HG02678 (cell line): ENCODE measurements around the gene TMEM14A.

ENCODE experiments used
- ATAC-seq: cut with Tn5 transposase; IDR thresholded peaks from one replicate; pipeline ENCODE4 v1.9.1; 2021; ENCODE audit warnings: mild to moderate bottlenecking, moderate library complexity; ENCODE audit not compliant: unreplicated experiment

TMEM14A gene, protein sequence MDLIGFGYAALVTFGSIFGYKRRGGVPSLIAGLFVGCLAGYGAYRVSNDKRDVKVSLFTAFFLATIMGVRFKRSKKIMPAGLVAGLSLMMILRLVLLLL

DNA sequence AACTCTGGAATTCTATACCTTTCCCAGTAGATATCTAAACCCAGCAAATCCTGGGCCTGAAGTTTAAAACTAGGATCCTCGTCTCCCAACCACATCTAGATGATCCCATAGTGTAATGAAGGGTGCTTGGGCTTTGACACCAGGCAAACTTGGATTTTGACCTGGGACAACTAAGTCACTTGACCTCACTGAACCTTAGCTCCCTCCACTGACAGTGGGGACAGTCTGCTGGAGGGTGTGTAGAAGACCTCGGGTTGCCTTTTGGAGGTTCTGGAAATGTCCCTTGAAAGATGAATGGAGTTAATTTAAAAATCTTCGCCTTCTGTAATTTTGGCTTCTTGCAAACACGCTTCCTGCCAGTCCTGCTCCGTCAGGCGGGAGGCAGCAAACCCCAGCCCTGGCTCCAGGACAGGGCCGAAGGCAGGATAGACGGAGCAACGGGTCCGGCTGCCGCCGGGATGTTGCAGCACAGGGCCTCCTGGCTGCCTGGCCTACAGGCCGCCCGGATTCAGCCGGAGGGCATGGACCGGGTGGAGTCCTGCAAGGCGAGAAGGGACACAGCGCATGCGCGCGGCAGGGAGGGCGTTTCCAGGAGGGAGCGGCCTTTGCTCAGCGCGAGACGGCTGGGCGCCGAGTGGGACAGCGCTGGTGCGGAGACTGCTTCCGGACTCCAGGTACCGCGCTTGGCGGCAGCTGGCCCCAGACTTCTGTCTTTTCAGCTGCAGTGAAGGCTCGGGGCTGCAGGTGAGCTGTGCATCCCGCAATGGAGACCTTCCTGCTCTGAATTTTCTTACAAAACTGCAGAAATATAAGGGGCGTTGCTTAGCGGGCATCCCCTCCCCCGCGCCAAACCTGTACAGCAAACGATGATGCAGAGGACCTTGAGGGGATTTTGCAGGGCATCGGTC, at the start of gene TMEM14A:
TSS of gene TMEM14A (plus strand) at position 612 of the 908 bp plus-strand sequence. CDS start 5,990 bp downstream, outside the sequence.
- ATAC-seq, result peak; percentile 98

DNA sequence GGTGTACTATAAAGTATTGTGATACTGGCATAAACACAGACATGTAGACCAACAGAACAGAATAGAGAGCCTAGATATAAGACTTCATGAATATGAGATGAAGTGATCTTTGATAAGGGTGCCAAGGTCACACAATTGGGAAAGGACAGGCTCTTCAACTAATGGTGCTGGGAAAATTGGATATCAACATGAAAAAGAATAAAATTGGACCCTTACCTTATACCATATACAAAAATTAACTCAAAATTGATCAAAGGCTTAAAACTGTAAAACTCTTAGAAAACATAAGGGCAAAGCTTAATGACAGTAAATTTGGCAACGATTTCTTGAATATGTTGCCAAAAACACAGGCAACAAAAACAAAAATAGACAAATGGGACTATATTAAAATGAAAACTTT, 49.3 kb upstream of the TMEM14A start:
- no peak for ATAC-seq

DNA sequence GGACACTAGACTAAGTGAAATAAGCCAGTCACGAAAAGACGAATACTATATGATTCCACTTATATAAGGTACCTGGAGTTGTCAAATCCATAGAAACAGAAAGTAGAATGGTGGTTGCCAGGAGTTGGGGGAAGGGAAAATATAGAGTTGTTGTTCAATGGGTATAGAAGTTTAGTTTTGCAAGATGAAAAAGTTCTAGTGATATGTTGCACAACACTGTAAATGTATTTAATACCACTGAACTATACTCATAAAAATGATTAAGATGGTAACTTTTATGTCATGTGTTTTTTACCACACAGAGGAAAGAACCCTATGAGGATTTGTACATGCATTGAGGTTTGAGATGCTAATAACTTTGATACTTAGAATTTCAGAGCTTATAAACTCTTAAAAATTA, 48.1 kb upstream of the TMEM14A start:
- ATAC-seq, result no peak

DNA sequence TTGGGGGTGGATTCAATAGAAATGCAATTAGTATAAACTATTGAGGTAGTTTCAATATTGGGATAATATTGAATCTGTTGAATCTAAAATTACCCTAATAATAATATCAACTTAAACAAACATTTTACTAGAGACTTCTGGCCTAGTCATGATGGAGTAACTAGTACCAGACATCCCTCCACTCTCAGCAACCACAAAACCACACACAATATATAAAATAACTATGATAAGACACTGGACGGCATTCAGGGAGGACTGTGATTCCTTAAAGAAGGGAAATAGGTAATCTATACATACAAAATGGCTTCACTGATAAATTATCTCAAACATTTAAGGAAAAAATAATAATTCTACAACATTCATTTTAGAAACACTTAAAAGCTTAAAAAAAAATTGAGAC, 38.9 kb upstream of the TMEM14A start:
- no peak for ATAC-seq

DNA sequence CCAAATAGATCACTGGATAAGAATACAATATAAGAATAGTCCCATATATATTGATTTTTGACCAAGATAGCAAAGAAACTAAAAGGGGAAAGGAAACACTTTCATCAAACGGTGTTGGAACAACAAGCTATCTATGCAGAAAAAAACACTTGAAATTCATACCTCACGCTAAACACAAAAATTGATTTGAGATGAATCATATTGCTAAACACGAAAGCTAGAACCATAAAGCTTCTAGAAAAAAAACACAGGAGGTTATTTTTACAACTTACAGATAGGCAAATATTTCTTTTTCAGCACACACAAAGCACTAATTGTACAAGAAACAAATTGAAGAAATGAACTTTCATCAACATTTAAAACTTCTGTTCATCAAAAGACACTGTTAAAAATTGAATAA, 36.7 kb upstream of the TMEM14A start:
- ATAC-seq, result no peak

DNA sequence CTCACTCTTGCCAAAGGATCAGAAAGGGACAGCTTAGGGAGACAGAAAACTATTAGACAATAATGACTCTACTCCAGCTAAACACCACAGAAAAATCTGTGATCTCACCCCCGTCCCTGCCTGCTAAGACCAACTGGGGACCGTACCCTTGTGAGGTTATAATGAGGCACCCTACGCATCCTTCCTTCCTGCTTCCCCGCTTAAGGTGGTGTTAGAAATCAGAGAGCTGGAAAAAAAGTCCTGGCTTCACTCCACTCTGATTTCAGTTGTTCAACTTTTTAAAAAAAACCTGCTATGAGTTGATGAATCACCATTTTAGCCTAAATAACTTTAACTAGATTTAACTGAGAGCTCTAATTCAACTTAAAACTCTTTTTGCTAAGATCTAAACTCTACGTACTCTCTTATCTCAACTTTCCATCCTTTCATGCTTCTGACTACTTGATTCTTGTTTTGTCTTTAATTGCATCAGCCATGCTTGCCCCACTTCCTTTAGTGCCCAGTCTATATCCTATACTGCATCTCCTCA, 35.8 kb upstream of the TMEM14A start:
- no peak for ATAC-seq

DNA sequence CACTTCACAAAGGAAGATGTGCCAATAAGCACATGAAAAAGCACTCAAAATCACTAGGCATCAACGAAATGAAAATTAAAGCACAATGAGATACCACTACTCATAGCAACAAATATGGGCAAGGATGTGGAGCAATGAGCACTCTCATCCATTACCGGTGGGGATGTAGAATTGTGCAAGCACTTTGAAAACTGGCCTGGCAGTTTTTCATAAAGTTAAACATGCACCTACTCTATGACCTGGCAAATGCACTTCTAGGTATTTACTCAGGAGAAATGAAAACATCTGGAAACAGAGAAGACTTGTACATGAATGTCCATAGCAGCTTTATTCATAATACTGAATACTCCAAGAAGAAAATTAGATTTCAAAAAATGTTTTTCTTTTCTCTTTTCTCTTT, 34.1 kb upstream of the TMEM14A start:
- ATAC-seq, result no peak

DNA sequence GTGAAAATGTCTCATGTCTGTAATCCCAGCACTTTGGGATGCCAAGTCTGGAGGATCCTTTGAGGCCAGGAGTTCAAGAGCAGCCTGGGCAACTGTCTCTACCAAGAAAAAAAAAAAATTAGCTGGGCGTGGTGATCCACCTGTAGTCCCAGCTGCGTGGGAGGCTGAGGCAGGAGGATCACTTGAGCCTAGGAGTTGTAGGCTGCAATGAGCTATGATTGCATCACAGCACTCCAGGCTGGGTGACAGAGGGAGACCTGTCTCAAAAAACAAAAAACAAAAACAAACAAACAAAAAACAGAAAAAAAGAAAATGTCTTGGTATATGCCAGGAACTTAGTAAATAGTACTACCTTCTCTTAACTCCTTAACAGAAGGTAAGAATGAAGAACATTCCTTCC, 31.4 kb upstream of the TMEM14A start:
- ATAC-seq, result no peak

DNA sequence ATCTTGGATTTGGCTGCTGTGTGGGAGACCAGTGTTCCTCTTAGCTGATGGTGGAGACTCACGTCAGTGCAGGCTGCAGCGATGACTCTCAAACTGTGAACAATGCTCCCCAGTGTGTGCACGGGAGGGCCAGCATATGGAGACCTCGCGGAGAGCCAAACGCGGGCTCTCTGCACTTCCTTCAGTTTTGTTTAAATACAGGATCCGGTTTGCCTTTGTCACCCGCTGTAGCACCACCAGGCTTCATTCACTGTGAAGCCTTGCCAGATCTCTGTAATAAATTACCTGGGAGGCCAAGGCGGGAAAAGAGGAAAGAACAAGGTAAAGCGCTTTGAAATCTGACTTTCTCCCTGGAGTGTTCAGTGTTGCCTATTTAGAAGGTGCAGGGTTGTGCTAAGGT, 30.7 kb upstream of the TMEM14A start:
- no peak for ATAC-seq

DNA sequence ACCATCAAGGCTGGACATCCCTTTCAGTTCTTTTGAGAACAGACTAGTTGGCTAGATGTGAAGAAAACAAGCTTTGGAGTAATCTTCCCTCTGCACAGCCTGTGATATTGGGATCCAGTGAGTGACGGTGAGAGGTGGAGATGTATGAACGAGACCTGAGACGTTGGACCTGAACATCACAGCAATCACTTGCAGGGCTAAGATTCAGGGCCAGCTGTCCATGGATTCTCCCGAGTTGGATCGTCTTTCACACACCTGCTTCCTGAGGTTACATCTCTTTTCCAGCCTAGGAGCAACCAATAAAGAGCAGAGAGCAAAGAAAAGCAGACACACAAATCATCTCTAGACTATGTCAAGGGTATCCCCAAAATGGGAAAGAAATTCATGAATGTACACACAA, 30.0 kb upstream of the TMEM14A start:
- no peak for ATAC-seq

DNA sequence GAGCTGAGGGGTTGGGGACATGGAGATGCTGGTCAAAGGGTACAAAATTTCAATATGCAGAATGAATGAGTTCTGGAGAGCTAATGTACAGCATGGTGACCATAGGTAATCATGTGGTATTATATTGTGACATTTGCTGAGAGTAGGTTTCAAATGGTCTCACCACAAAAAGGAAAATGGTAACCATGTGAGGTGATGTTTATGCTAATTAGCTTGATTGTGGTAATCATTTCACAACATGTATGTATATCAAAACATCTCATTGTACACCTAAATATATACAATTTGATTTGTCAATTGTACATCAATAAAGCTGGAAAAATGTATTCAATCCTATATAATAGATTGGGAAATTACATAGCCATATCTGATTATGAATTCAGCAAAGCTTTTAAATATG, 29.5 kb upstream of the TMEM14A start:
- no peak for ATAC-seq

DNA sequence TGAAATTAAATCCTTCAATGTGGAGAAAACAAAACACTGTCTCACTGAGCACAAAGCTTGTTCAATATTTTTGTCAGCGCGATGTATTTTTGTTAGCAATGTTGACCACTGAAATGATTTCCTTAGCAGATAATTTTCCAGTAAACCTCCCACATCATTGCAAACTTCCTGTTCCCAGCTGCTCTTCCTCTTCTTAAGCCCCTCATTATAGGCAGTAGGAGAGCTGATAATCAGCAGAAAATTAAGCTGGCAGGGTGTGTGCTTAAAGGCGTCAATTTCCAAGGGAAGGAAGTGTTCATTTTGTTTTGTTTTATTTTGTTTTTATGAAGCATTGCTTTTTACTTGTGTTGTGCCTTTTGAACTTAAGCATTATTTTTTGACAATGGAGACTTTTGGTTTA, 29.1 kb upstream of the TMEM14A start:
- ATAC-seq, result no peak

DNA sequence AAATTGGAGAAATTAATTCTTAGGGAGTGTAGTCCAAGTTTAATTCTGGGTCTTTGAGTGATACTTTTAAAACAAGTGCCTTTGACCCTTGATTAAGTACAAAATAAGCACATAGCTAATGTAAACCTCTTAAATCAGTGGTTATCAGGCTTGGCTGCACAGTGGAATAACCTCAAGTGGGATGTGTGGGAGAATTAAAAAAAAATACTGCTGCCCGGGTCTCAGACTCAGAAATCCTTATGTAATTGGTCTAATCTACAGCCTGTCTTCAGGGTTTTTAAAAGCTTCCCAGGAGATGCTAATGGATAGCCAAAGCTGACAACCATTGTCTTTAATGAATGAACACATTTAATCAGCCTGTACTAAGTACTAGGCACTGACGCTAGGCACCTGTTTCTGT, 28.5 kb upstream of the TMEM14A start:
- ATAC-seq, result no peak

DNA sequence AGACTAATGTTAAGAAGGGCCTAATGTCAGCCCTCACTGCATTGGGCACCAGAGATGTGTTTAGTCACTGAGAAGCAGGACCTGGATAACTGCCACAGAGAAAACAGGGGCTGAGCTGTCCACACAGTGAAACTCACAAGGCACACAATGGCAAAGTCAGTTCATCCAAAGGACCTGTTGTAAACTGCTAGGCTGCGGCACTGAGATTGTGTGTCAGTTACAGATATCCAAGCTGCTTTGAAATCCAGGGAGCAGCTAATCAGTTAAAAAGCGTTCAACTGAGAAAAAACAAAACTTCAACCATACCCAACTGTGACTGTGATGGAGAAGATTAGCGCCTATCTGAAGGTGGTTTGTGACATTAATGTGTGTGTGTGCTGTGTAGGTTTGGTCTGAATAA, 27.8 kb upstream of the TMEM14A start:
- ATAC-seq, result no peak

DNA sequence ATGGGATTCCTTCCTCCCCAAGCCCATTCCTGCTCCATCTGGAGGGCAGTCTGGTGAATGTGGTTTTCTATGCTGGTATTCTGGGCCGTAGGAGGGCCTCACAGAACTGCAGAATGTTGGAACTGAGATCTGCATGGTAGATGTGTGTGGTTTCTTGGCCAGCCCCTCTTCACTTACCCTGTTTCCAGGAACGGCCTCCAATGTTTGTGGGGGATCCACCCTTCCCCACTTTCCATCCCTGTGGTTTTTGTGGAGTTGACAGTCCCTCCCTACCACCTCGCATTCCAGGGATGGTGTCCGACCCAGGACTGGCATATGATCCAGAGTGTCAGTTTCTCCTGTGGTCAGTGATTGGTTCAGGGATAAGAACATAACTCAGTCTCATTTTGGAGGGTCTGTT, 26.7 kb upstream of the TMEM14A start:
- no peak for ATAC-seq

DNA sequence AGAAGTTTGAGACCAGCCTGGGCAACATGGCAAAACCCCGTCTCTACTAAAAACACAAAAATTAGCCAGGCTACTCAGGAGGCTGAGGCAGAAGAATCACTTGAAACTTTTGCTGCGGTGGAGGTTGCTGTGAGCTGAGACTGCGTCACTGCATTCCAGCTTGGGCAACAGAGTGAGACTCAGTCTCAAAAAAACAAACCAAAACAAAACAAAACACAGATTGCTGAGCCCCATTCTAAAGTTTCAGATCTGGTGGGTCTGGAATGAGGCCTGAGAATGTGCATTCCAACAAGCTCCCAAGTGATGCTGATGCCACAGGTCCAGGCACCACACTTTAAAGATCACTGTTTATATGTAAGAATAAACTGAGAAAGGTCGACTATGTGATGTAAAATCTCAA, 24.9 kb upstream of the TMEM14A start:
- no peak for ATAC-seq

DNA sequence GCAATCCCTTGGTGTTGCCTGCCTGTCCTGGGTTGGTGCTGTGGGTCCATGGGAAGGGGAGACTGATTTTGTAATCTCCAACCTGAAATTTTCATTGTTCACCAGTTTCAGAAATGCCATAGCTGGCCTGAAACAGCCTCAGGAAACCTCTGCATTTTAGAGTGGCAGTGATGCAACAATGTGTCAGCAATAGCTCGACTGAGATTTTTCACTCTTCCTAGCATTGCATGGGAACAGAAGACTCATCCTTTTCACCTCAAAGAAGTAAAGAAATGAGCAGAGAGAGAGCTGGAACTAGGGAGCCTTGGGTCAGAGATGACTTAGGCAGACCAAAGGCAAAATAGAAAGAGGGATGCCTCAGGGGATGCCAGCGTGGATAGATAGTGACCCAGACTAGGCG, 23.7 kb upstream of the TMEM14A start:
- ATAC-seq, result no peak

DNA sequence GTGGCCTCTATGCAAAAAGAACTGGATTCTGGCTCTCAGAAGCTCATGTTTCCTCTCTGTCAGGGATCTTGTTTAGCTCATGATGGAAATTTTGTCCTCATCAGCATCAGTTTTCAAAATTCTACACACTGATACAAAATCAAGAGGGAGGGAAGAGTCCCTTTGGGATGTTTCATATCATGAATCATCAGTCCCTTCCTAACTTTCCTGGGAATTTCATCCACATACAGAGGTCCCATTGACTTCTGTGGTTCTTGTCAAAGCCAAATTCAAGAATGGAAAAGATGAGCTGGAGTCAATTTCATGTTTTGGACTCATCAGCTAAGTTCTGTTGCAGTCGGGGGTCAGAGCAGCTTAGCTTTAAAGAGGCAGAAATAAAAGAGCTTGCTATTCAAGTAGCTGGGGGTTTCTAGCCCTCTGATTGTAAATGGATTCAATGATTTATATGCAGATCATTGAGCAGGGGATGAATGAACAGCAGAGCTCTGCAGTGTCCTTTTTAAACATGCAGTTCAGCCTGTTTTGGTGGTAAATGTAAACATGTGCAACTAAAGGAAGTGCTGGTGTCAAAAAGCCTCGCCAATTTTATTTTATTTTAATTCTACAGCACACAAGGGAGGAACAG, 21.3 kb upstream of the TMEM14A start:
- ATAC-seq, result no peak

DNA sequence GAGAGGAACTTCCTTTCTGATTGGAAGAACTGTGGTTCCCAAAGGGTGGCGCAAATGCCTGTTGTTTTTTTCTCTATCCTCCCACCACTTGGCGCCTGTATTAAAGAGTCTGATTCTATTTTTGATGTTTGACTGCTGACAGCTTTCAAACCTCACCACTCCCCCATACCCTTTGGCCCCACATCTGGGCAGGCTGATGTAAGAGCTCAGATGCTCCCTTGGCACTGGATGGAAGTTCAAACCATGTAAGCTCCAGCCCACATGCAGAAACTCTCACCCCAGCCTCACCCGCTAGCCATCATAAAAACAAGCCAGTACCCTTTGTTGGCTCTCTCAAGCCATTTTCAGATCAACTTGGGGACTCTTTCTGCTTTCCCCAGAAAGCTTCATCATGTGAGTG, 20.0 kb upstream of the TMEM14A start:
- ATAC-seq, result no peak

DNA sequence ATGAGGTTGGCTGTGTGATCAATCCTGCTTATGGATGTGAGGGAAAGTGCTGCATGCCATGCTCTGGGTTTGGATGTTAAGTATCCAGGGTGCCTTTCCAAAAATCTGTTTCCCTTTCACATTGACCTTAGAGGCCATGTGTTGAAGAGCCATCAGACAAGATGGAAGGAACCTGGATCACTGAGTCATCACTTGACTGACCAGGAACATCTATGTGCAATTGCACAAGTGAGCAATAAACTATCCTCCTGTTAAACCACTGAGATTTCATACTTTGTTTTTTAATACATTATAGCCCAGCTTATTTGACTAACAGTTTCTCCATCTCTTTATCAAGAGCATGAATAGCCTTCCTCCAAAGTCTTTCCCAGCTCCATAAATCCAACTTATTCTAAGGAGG, 17.8 kb upstream of the TMEM14A start:
- no peak for ATAC-seq

DNA sequence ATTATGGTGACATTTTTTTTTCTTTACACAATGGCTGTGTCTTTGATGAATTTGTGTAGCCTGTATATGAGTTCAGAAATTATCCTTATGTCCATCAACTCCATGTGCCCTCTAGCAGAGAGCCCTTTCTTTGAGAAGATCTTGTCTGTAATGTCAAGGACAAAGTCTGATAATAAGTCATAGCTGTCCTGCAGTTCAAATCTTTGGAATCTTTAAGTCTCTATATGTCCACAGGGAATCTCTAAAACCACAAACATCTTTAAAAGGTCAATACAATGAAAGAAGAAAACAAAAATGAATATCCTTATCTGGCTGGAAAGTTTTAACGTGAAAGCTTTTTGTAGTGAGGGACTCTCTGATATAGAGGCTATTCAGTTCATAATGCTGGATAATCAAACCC, 16.9 kb upstream of the TMEM14A start:
- no peak for ATAC-seq

DNA sequence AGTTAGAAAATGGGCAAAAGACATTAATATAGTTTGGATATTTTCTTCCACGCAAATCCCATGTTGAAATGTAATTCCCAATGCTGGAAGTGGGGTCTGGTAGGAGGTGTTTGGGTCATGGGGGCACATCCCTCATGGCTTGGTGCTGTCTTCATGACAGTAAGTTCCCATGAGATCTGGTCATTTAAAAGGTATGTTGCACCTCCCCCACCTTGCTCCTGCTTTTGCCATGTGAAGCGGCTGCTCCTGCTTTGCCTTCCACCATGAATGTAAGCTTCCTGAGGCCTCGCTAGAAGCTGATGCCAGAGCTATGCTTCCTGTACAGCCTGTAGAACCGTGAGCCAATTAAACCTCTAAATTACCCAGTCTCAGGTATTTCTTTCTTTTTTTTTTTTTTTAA, 16.3 kb upstream of the TMEM14A start:
- no peak for ATAC-seq
